ENCODE results near the gene AUTS2.

- TF ChIP-seq, protein P1, sequence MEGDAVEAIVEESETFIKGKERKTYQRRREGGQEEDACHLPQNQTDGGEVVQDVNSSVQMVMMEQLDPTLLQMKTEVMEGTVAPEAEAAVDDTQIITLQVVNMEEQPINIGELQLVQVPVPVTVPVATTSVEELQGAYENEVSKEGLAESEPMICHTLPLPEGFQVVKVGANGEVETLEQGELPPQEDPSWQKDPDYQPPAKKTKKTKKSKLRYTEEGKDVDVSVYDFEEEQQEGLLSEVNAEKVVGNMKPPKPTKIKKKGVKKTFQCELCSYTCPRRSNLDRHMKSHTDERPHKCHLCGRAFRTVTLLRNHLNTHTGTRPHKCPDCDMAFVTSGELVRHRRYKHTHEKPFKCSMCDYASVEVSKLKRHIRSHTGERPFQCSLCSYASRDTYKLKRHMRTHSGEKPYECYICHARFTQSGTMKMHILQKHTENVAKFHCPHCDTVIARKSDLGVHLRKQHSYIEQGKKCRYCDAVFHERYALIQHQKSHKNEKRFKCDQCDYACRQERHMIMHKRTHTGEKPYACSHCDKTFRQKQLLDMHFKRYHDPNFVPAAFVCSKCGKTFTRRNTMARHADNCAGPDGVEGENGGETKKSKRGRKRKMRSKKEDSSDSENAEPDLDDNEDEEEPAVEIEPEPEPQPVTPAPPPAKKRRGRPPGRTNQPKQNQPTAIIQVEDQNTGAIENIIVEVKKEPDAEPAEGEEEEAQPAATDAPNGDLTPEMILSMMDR (IDR thresholded peaks at IDR 0.05), result no peak
- no peak for TF ChIP-seq SIN3A (IDR thresholded peaks at IDR 0.05; ENCODE audit: borderline replicate concordance, insufficient read depth, low read depth, low read length)
Measured at GRCh38 chr7:69795932-69796331, 197.7 kb downstream of the AUTS2 start.

Data from Panc1 (cell line).